H9 (cell line): Measurements from ENCODE around the gene TBC1D9. TPM values are rescaled to one million over a fixed set of nuclear protein-coding genes. Genes with fewer than 3 reads are reported as not detected.

Experiments
- DNase-seq: peaks from one replicate; pipeline ENCODE4 v3.0.0-alpha.2; 2017
- H2AFZ ChIP-seq: one replicate; pipeline ENCODE4 v1.6.1; 2013; ENCODE audit warnings: mild to moderate bottlenecking, low read length, control low read depth, moderate library complexity
- H2AK5ac ChIP-seq: 2 replicates; pipeline ENCODE4 v1.6.1; 2013; ENCODE audit warnings: low read length, control low read depth, mixed read lengths; ENCODE audit not compliant: insufficient read length
- H2BK120ac ChIP-seq: one replicate; pipeline ENCODE4 v1.6.1; 2013; ENCODE audit warnings: low read depth, mild to moderate bottlenecking, low read length, control low read depth, inconsistent platforms; ENCODE audit not compliant: poor library complexity, severe bottlenecking
- H2BK12ac ChIP-seq: 2 replicates; pipeline ENCODE4 v1.6.1; 2013; ENCODE audit warnings: low read length, control low read depth, mixed read lengths, low read depth; ENCODE audit not compliant: insufficient read length
- H2BK15ac ChIP-seq: 2 replicates; pipeline ENCODE4 v1.6.1; 2013; ENCODE audit warnings: low read depth, low read length, control low read depth
- H2BK20ac ChIP-seq: one replicate; pipeline ENCODE4 v1.6.1; 2013; ENCODE audit warnings: low read depth, mild to moderate bottlenecking, low read length, control low read depth, inconsistent platforms; ENCODE audit not compliant: poor library complexity, severe bottlenecking
- H2BK5ac ChIP-seq: 2 replicates; pipeline ENCODE4 v1.6.1; 2013; ENCODE audit warnings: low read length, control low read depth, mixed read lengths; ENCODE audit not compliant: insufficient read length
- H3K14ac ChIP-seq: 2 replicates; pipeline ENCODE4 v1.6.1; 2013; ENCODE audit warnings: low read length, control low read depth; ENCODE audit not compliant: insufficient read depth
- H3K18ac ChIP-seq: 2 replicates; pipeline ENCODE4 v1.6.1; 2013; ENCODE audit warnings: low read depth, mild to moderate bottlenecking, mixed read lengths, low read length, control low read depth; ENCODE audit not compliant: insufficient read length
- H3K23ac ChIP-seq: 2 replicates; pipeline ENCODE4 v1.6.1; 2013; ENCODE audit warnings: low read length, control low read depth, mixed read lengths, low read depth; ENCODE audit not compliant: insufficient read length
- H3K23me2 ChIP-seq: 2 replicates; pipeline ENCODE4 v1.6.1; 2013; ENCODE audit warnings: low read depth, mild to moderate bottlenecking, mixed read lengths, low read length, control low read depth; ENCODE audit not compliant: insufficient read length, poor library complexity, severe bottlenecking
- H3K27ac ChIP-seq: 2 replicates; pipeline ENCODE4 v1.5.1; 2013; ENCODE audit warnings: low read length, control low read depth, mixed read lengths, low read depth; ENCODE audit not compliant: insufficient read length
- H3K27me3 ChIP-seq: 2 replicates; pipeline ENCODE4 v1.6.1; 2013; ENCODE audit warnings: low read length, control low read depth, inconsistent platforms; ENCODE audit not compliant: insufficient read depth
- H3K4ac ChIP-seq: 2 replicates; pipeline ENCODE4 v1.6.1; 2013; ENCODE audit warnings: low read depth, mild to moderate bottlenecking, control low read depth, inconsistent platforms, low read length, moderate library complexity
- H3K4me1 ChIP-seq: 2 replicates; pipeline ENCODE4 v1.6.1; 2013; ENCODE audit warnings: low read length, control low read depth, inconsistent platforms; ENCODE audit not compliant: insufficient read depth
- H3K4me2 ChIP-seq: 2 replicates; pipeline ENCODE4 v1.6.1; 2013; ENCODE audit warnings: low read length, control low read depth, mixed read lengths; ENCODE audit not compliant: insufficient read length, insufficient read depth
- H3K56ac ChIP-seq: 2 replicates; pipeline ENCODE4 v1.6.1; 2013; ENCODE audit warnings: low read depth, mild to moderate bottlenecking, mixed read lengths, low read length, control low read depth; ENCODE audit not compliant: insufficient read length
- H3K79me1 ChIP-seq: 2 replicates; pipeline ENCODE4 v1.6.1; 2013; ENCODE audit warnings: low read depth, mild to moderate bottlenecking, moderate library complexity, low read length, control low read depth, inconsistent platforms; ENCODE audit not compliant: insufficient read depth, poor library complexity, severe bottlenecking
- H3K79me2 ChIP-seq: 2 replicates; pipeline ENCODE4 v1.6.1; 2013; ENCODE audit warnings: low read length, control low read depth, inconsistent platforms; ENCODE audit not compliant: insufficient read depth
- H3K9ac ChIP-seq: 2 replicates; pipeline ENCODE4 v1.6.1; 2013; ENCODE audit warnings: low read length, control low read depth, mixed read lengths; ENCODE audit not compliant: insufficient read length; ENCODE audit errors: extremely low read depth
- H3K9me3 ChIP-seq: one replicate; pipeline ENCODE4 v1.6.1; 2013; ENCODE audit warnings: low read depth, low read length, inconsistent platforms; ENCODE audit not compliant: control insufficient read depth
- H3T11ph ChIP-seq: one replicate; pipeline ENCODE4 v1.6.1; 2013; ENCODE audit warnings: mild to moderate bottlenecking, low read length, control low read depth, inconsistent platforms
- H4K20me1 ChIP-seq: one replicate; pipeline ENCODE4 v1.6.1; 2013; ENCODE audit not compliant: control insufficient read depth, insufficient read length, insufficient read depth
- H4K5ac ChIP-seq: 2 replicates; pipeline ENCODE4 v1.6.1; 2013; ENCODE audit warnings: low read depth, mild to moderate bottlenecking, mixed read lengths, low read length, control low read depth; ENCODE audit not compliant: insufficient read length
- H4K8ac ChIP-seq: replicated peaks from 2 replicates; pipeline ENCODE4 v1.6.1; 2013; ENCODE audit warnings: low read length, control low read depth, mixed read lengths, low read depth; ENCODE audit not compliant: insufficient read length
- H4K91ac ChIP-seq: 2 replicates; pipeline ENCODE4 v1.6.1; 2013; ENCODE audit warnings: low read depth, mild to moderate bottlenecking, moderate library complexity, mixed read lengths, low read length, control low read depth; ENCODE audit not compliant: insufficient read length
- H3K27ac Mint-ChIP-seq, 3 experiments: 2 replicates in 2 of 3; 3 replicates in 1 of 3; pipeline ENCODE4 v1.8.0; 2020 to 2021; ENCODE audit warnings: mixed read lengths in 3 of 3, mild to moderate bottlenecking in 1 of 3, moderate library complexity in 1 of 3
- H3K27me3 Mint-ChIP-seq: 2 replicates; pipeline ENCODE4 v1.8.0; 2021; ENCODE audit warnings: low read depth, mild to moderate bottlenecking, moderate library complexity, mixed read lengths
- H3K36me3 Mint-ChIP-seq, 3 experiments: 2 replicates in 2 of 3; 3 replicates in 1 of 3; pipeline ENCODE4 v1.8.0; 2020 to 2021; ENCODE audit warnings: low read depth in 3 of 3, mixed read lengths in 3 of 3; ENCODE audit not compliant: insufficient read depth in 1 of 3
- H3K4me1 Mint-ChIP-seq, 2 experiments: 2 replicates each; pipeline ENCODE4 v1.8.0; 2020; ENCODE audit warnings: mixed read lengths in 2 of 2
- H3K4me3 Mint-ChIP-seq, 2 experiments: 2 replicates in 1 of 2; 3 replicates in 1 of 2; pipeline ENCODE4 v1.8.0; 2020 to 2021; ENCODE audit warnings: mild to moderate bottlenecking in 2 of 2, mixed read lengths in 2 of 2, moderate library complexity in 1 of 2
- H3K9me3 Mint-ChIP-seq, 2 experiments: 2 replicates in 1 of 2; 3 replicates in 1 of 2; pipeline ENCODE4 v1.8.0; 2020; ENCODE audit warnings: mild to moderate bottlenecking in 2 of 2, mixed read lengths in 2 of 2, moderate library complexity in 1 of 2
- CTCF ChIP-seq: fragments of 200-600 bp; sonication (generic); conservative IDR thresholded peaks from 3 replicates; pipeline ENCODE4 v1.8.0; 2021; ENCODE audit warnings: antibody characterized with exemption, mild to moderate bottlenecking
- WGBS: extraction: QIAGEN DNeasy Blood & Tissue Kit; methylation state at CpG from one replicate; pipeline ENCODE4 v1.1.7; 2013; ENCODE audit warnings: missing lambda C conversion rate, low lambda C conversion rate, mixed read lengths; ENCODE audit not compliant: insufficient read length; ENCODE audit errors: extremely low coverage; 5-methylcytosine and 5-hydroxymethylcytosine counted together
- total RNA-seq: library from RNA; stranded (reverse); gene quantifications from 2 replicates; pipeline ENCODE4 v1.2.1, GENCODE V29; 2021

Gene TBC1D9
- total RNA-seq, 1 experiment from 2014 or later, result 0.63 TPM

- no peak overlapping the region for H2BK15ac ChIP-seq
- Mint-ChIP-seq H3K4me1 (peaks cover 7 to 11% of the 10 kb centered on the region in 2 experiments), H3K27me3 (peaks cover 15% of the 10 kb centered on the region), H3K27ac (no peak overlapping the region; a peak in 1 of 7 replicates), H3K36me3 (no peaks in the 10 kb centered on the region; a peak in 1 of 7 replicates), H3K9me3 (no peaks in the 10 kb centered on the region), H3K4me3 (no peak overlapping the region)
- H3K4ac ChIP-seq, result no peak overlapping the region
- no peak overlapping the region for H2BK12ac ChIP-seq
- no peaks in the 10 kb centered on the region for H3K79me2 ChIP-seq
- H2BK20ac ChIP-seq, result no peak overlapping the region
- no peaks in the 10 kb centered on the region for H3K23me2 ChIP-seq
- H3K79me1 ChIP-seq, result no peaks in the 10 kb centered on the region
- DNase-seq, result no peak
- no peak overlapping the region for H4K91ac ChIP-seq
- WGBS, result no CpG with 5 or more reads among the region's 16 CpGs
- H2AFZ ChIP-seq, result no peak overlapping the region
- H3K9me3 ChIP-seq, result no peaks in the 10 kb centered on the region
- H3K56ac ChIP-seq, result no peak overlapping the region
- H3K27me3 ChIP-seq, result no peaks in the 10 kb centered on the region; the same call in 1 of the 2 replicates
- no peaks in the 10 kb centered on the region for H4K20me1 ChIP-seq
- H3T11ph ChIP-seq, result no peak overlapping the region
- no peak overlapping the region for H3K9ac ChIP-seq
- H3K14ac ChIP-seq, result no peak overlapping the region
- no peak overlapping the region for H3K23ac ChIP-seq
- no peak overlapping the region for H2BK120ac ChIP-seq
- no peak for TF ChIP-seq CTCF
- no peak overlapping the region for H4K8ac ChIP-seq
- no peak overlapping the region for H4K5ac ChIP-seq
- H3K4me1 ChIP-seq, result no peaks in the 10 kb centered on the region
- H3K18ac ChIP-seq, result no peak overlapping the region
- no peak overlapping the region for H2AK5ac ChIP-seq
- no peak overlapping the region for H3K4me2 ChIP-seq
- H3K27ac ChIP-seq, result no peak overlapping the region
- H2BK5ac ChIP-seq, result no peak overlapping the region
Observed at GRCh38 chr4:140697709-140698560, 58.2 kb downstream of the TBC1D9 start.
